Spinal cord (tissue), 10 donors: ENCODE measurements around the gene TMEM171. TPM values are rescaled to one million over a fixed set of nuclear protein-coding genes. Genes with fewer than 3 reads are reported as not detected.

Source experiments
- DNase-seq, 6 donors: peaks; one replicate each; pipeline versions ENCODE4 v3.0.0 to v3.0.0-alpha.2; 2013 to 2015; ENCODE audit warnings: low spot score in 6 of 6, low read depth in 4 of 6
- H3K27ac ChIP-seq: one replicate; pipeline ENCODE4 v1.5.1; 2013; ENCODE audit warnings: low read depth, low read length, control low read depth
- H3K27me3 ChIP-seq: one replicate; pipeline ENCODE4 v1.6.1; 2013; ENCODE audit warnings: low read length; ENCODE audit not compliant: control insufficient read depth, insufficient read depth
- H3K36me3 ChIP-seq: one replicate; pipeline ENCODE4 v1.6.1; 2013; ENCODE audit warnings: low read length; ENCODE audit not compliant: control insufficient read depth, insufficient read depth
- H3K4me1 ChIP-seq: one replicate; pipeline ENCODE4 v1.6.1; 2013; ENCODE audit warnings: low read length; ENCODE audit not compliant: control insufficient read depth, insufficient read depth
- H3K4me3 ChIP-seq: one replicate; pipeline ENCODE4 v1.5.1; 2013; ENCODE audit warnings: low read depth, low read length, control low read depth
- H3K9me3 ChIP-seq: one replicate; pipeline ENCODE4 v1.6.1; 2013; ENCODE audit warnings: low read length; ENCODE audit not compliant: control insufficient read depth, insufficient read depth
- WGBS: methylation state at CpG from one replicate; pipeline ENCODE4 v1.1.5; 2013; ENCODE audit warnings: missing lambda C conversion rate; ENCODE audit not compliant: insufficient coverage; 5-methylcytosine and 5-hydroxymethylcytosine counted together
- polyA plus RNA-seq, 2 donors: library from polyadenylated mRNA; unstranded; fragments of 120-200 nt; gene quantifications; one replicate each; pipeline ENCODE4 v1.2.1, GENCODE V29; 2013; ENCODE audit not compliant: insufficient read length in 2 of 2
- total RNA-seq, 2 donors: library from RNA; depleted of rRNA in 1 of 2; stranded (reverse); fragments of 120-200 nt in 1 of 2; fragments of >200 nt in 1 of 2; gene quantifications; one replicate each; pipeline versions ENCODE4 v1.2.3 to v1.2.4, GENCODE V29; 2013 to 2014
- donor health status: healthy.

The TMEM171 gene
- total and polyA plus RNA-seq, 4 donors = 0.20 to 1.4 (median 0.83) TPM

- 80% methylated on average over 4 of the region's 5 CpGs for WGBS
- no peak overlapping the region for H3K27ac ChIP-seq
- H3K4me3 ChIP-seq = no peak overlapping the region
- no peak for DNase-seq
- H3K27me3 ChIP-seq = peaks cover 39% of the 10 kb centered on the region
- no peaks in the 10 kb centered on the region for H3K9me3 ChIP-seq
- H3K4me1 ChIP-seq = peaks cover 4% of the 10 kb centered on the region
- no peaks in the 10 kb centered on the region for H3K36me3 ChIP-seq
Measured at GRCh38 chr5:73118391-73118973, 1.9 kb upstream of the TMEM171 start.

GRCh38 chr5:73119451-73120157 lies 771 bp upstream of the TMEM171 start:
- Histone ChIP-seq H3K9me3 (no peaks in the 10 kb centered on the region), H3K4me1 (peaks cover 4% of the 10 kb centered on the region), H3K27me3 (peaks cover 49% of the 10 kb centered on the region), H3K36me3 (no peaks in the 10 kb centered on the region), H3K27ac (no peak overlapping the region), H3K4me3 (no peak overlapping the region)
- DNase-seq = no peak
- WGBS = 13% methylated on average over 40 of the region's 40 CpGs

- H3K9me3 ChIP-seq = no peaks in the 10 kb centered on the region
- 0% methylated on average over 1 of the region's 6 CpGs for WGBS
- H3K36me3 ChIP-seq = no peaks in the 10 kb centered on the region
- no peak overlapping the region for H3K27ac ChIP-seq
- H3K4me1 ChIP-seq = peaks cover 4% of the 10 kb centered on the region
- DNase-seq = no peak
- peaks cover 58% of the 10 kb centered on the region for H3K27me3 ChIP-seq
- H3K4me3 ChIP-seq = peak overlapping the region; percentile 4
Measured at GRCh38 chr5:73121119-73121463, 716 bp downstream of the TMEM171 start.

GRCh38 chr5:73122875-73123810 lies 2.8 kb downstream of the TMEM171 start:
- Histone ChIP-seq H3K4me1 (peaks cover 4% of the 10 kb centered on the region), H3K27ac (no peak overlapping the region), H3K4me3 (no peak overlapping the region), H3K36me3 (no peaks in the 10 kb centered on the region), H3K9me3 (no peaks in the 10 kb centered on the region), H3K27me3 (peaks cover 54% of the 10 kb centered on the region)
- DNase-seq = no peak
- 69% methylated on average over 16 of the region's 19 CpGs for WGBS

GRCh38 chr5:73125289-73125688 lies 4.9 kb downstream of the TMEM171 start:
- Histone ChIP-seq H3K9me3 (no peaks in the 10 kb centered on the region), H3K27me3 (peaks cover 47% of the 10 kb centered on the region), H3K27ac (no peak overlapping the region), H3K4me3 (no peak overlapping the region), H3K4me1 (no peaks in the 10 kb centered on the region), H3K36me3 (no peaks in the 10 kb centered on the region)
- DNase-seq = no peak
- 94% methylated on average over 3 of the region's 4 CpGs for WGBS

GRCh38 chr5:73126381-73126780 lies 6.0 kb downstream of the TMEM171 start:
- Histone ChIP-seq H3K27me3 (peaks cover 39% of the 10 kb centered on the region), H3K36me3 (no peaks in the 10 kb centered on the region), H3K27ac (no peak overlapping the region), H3K9me3 (no peaks in the 10 kb centered on the region), H3K4me1 (no peaks in the 10 kb centered on the region), H3K4me3 (no peak overlapping the region)
- DNase-seq = peak in 1 of 6 donors; percentile 27
- WGBS = 69% methylated on average over 4 of the region's 4 CpGs

- Histone ChIP-seq H3K27ac (no peak overlapping the region), H3K9me3 (no peaks in the 10 kb centered on the region), H3K4me3 (no peak overlapping the region), H3K36me3 (no peaks in the 10 kb centered on the region), H3K4me1 (no peaks in the 10 kb centered on the region), H3K27me3 (peaks cover 34% of the 10 kb centered on the region)
- DNase-seq = no peak
- WGBS = no CpG with 5 or more reads among the region's 1 CpG
Measured at GRCh38 chr5:73126957-73127356, 6.6 kb downstream of the TMEM171 start.

GRCh38 chr5:73129143-73129542 lies 8.8 kb downstream of the TMEM171 start:
- Histone ChIP-seq H3K4me1 (no peaks in the 10 kb centered on the region), H3K27ac (no peak overlapping the region), H3K36me3 (no peaks in the 10 kb centered on the region), H3K4me3 (no peak overlapping the region), H3K27me3 (peaks cover 13% of the 10 kb centered on the region), H3K9me3 (no peaks in the 10 kb centered on the region)
- 86% methylated on average over 1 of the region's 5 CpGs for WGBS
- no peak for DNase-seq

- peaks cover 2% of the 10 kb centered on the region for H3K4me1 ChIP-seq
- no peak overlapping the region for H3K27ac ChIP-seq
- no peak overlapping the region for H3K4me3 ChIP-seq
- no CpG with 5 or more reads among the region's 1 CpG for WGBS
- H3K27me3 ChIP-seq = no peaks in the 10 kb centered on the region
- H3K36me3 ChIP-seq = no peaks in the 10 kb centered on the region
- H3K9me3 ChIP-seq = no peaks in the 10 kb centered on the region
- DNase-seq = no peak
Measured at GRCh38 chr5:73130811-73131210, 10.4 kb downstream of the TMEM171 start.
